Progenitor cell of endocrine pancreas (in vitro differentiated cells): ENCODE data around the gene LRMDA. TPM values are rescaled to one million over a fixed set of nuclear protein-coding genes. Genes with fewer than 3 reads are reported as not detected.

Source experiments
- DNase-seq: peaks from one replicate; pipeline ENCODE4 v3.0.0; 2021; ENCODE audit warnings: low spot score; ENCODE audit not compliant: unreplicated experiment
- H3K27ac Mint-ChIP-seq: 2 replicates; pipeline ENCODE4 v1.8.0; 2021; ENCODE audit warnings: mild to moderate bottlenecking, moderate library complexity, mixed read lengths
- H3K27me3 Mint-ChIP-seq: 2 replicates; pipeline ENCODE4 v1.8.0; 2021; ENCODE audit warnings: mixed read lengths
- H3K36me3 Mint-ChIP-seq: 2 replicates; pipeline ENCODE4 v1.8.0; 2022; ENCODE audit warnings: mixed read lengths; ENCODE audit not compliant: insufficient read depth
- H3K4me1 Mint-ChIP-seq: 2 replicates; pipeline ENCODE4 v1.8.0; 2021; ENCODE audit warnings: low read depth, mixed read lengths
- H3K4me3 Mint-ChIP-seq: 2 replicates; pipeline ENCODE4 v1.8.0; 2021; ENCODE audit warnings: low read depth, mild to moderate bottlenecking, moderate library complexity, mixed read lengths
- H3K9me3 Mint-ChIP-seq: 2 replicates; pipeline ENCODE4 v1.8.0; 2021; ENCODE audit warnings: low read depth, mixed read lengths
- total RNA-seq: library from RNA; stranded (reverse); gene quantifications from 2 replicates; pipeline ENCODE4 v1.2.1, GENCODE V29; 2021
- TF ChIP-seq, protein P1 (sequence below): fragments of 200-600 bp; sonication (generic); IDR thresholded peaks from one replicate; pipeline ENCODE4 v1.5.0; 2021; ENCODE audit warnings: antibody characterized with exemption, mild to moderate bottlenecking; ENCODE audit not compliant: unreplicated experiment

Gene LRMDA
- total RNA-seq, 1 donor from 2014 or later = 6.5 TPM

DNA sequence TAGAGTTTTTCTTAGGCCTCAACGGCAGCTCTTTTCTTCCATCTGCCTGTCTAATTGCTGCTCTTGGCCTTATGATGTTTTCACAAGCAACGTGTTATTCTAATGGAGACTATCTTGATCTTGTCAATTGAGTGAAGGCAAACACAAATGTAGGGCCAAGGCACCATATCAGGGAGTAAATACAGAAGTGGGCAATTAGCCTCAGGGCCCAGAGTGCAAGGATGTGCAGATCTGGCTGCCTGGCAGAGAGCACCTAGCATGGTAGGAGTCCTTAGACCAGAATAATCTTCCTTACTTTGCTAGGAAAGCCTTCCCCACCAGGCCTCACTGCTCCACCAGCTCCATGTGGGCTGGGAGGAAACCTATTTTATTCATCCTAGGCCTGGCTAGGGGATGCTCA, 590.9 kb downstream of the LRMDA start:
- Mint-ChIP-seq H3K4me1 (peaks cover 6% of the 10 kb centered on the region), H3K36me3 (no peaks in the 10 kb centered on the region), H3K27me3 (peaks cover 14% of the 10 kb centered on the region), H3K4me3 (no peak overlapping the region), H3K27ac (no peak overlapping the region), H3K9me3 (no peaks in the 10 kb centered on the region)
- TF ChIP-seq, protein P1, sequence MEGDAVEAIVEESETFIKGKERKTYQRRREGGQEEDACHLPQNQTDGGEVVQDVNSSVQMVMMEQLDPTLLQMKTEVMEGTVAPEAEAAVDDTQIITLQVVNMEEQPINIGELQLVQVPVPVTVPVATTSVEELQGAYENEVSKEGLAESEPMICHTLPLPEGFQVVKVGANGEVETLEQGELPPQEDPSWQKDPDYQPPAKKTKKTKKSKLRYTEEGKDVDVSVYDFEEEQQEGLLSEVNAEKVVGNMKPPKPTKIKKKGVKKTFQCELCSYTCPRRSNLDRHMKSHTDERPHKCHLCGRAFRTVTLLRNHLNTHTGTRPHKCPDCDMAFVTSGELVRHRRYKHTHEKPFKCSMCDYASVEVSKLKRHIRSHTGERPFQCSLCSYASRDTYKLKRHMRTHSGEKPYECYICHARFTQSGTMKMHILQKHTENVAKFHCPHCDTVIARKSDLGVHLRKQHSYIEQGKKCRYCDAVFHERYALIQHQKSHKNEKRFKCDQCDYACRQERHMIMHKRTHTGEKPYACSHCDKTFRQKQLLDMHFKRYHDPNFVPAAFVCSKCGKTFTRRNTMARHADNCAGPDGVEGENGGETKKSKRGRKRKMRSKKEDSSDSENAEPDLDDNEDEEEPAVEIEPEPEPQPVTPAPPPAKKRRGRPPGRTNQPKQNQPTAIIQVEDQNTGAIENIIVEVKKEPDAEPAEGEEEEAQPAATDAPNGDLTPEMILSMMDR = no peak
- DNase-seq = no peak

DNA sequence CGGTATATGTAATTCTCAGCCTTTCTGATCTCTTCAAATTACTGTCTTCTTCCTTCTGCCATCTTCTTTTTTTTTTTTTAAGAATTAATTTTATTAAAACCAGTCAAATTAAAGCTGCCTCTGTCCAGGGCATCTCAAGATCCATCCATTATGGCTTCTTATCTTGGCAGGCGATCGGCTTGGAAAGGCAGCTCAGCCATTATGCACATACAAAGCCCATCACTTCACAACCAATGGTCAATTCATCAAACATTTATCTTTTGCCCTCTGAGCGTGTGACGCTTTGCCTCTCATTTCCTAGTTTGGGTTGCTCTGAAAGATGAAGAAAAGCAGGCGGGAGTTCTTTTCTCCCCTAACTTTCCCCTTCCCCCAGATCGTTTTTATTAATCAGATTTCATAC, 591.6 kb downstream of the LRMDA start:
- H3K9me3 Mint-ChIP-seq = no peaks in the 10 kb centered on the region
- DNase-seq = no peak
- H3K27ac Mint-ChIP-seq = no peak overlapping the region
- TF ChIP-seq, protein P1 = no peak
- peaks cover 6% of the 10 kb centered on the region for H3K4me1 Mint-ChIP-seq
- H3K4me3 Mint-ChIP-seq = no peak overlapping the region
- peaks cover 14% of the 10 kb centered on the region for H3K27me3 Mint-ChIP-seq
- H3K36me3 Mint-ChIP-seq = no peaks in the 10 kb centered on the region

DNA sequence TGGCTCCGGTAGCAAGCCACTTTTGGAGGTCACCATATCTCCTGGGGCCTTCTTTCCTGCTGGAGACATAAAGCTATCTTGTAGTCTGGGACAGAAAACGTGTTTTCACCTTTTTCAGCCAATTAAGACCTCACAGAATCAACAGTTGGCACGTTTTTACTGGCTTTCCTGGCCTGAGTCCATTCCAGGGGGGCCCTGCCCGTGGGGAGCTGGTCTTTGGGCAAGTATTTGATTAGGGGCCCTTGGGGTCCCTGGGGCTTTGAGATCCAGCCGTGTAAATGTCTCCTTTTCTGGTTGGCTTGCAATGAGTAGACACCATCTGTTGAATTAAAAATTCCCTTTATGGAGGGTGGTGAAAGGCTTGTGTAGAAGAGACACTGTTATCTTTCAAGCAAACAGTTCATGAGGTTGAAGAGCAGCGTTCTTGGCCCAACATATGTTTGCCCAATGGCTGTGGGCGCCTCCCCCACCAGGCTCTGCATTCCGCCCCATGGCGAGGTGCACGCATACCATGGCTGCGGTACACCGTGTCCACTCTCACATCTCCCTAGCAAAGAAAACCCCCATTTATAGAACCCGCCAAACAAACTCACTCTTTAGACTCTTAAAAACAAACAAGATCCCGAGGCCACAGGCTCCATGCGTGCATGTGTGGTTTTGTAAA, 593.2 kb downstream of the LRMDA start:
- no peak overlapping the region for H3K27ac Mint-ChIP-seq
- TF ChIP-seq, protein P1 = no peak

DNA sequence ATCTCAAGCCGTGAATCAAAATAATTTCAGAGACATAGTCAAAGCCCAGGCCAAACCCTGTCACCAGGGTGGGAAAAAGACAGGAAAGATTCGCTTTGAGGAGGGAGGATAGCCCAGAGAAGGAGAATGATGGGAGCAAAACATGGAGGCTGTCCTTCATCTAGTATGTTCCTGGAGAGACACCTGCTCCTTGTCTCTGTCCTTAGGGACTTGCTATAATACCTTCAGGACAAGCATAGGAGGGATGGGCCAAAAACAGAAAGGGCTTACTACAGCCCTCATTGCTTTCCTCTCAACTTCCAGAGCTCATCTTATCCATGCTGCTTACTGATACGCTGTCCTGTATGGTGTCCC, 593.7 kb downstream of the LRMDA start:
- DNase-seq = no peak

More for the DNA sequence above, 593.2 kb downstream of the LRMDA start:
- Mint-ChIP-seq H3K4me1 (peaks cover 6% of the 10 kb centered on the region), H3K9me3 (no peaks in the 10 kb centered on the region), H3K36me3 (no peaks in the 10 kb centered on the region), H3K27me3 (peaks cover 12% of the 10 kb centered on the region), H3K4me3 (no peak overlapping the region)
- DNase-seq = no peak

DNA sequence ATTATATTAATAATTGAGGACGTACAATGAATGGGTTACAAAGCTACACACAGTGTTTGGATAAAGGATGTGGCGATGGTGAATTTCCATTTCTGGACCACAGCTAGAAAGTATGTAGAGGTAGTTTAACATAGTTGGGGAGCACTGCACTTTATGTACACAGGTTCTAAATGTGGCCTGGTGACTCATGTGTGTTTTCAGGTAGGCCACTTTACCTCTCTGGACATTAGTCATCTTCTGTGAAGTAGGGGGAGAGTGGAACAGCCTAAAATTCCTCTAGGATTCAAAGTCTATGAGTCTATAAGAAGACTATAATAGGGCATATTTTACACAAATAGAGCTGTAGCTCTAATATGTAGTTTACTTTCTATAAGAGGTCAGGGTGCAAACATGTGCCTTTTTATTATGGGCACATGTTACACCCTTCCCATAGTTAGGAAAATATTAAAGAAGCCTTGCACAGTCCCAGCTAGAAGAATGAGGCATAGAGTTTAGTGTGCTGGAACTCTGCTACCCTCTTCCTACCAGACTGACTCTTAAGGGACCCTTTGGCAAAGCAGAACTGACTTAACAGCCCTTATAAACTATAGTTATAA, 594.9 kb downstream of the LRMDA start:
- H3K27ac Mint-ChIP-seq = no peak overlapping the region
- H3K36me3 Mint-ChIP-seq = no peaks in the 10 kb centered on the region
- no peak for DNase-seq
- peaks cover 6% of the 10 kb centered on the region for H3K27me3 Mint-ChIP-seq
- peaks cover 6% of the 10 kb centered on the region for H3K4me1 Mint-ChIP-seq
- no peaks in the 10 kb centered on the region for H3K9me3 Mint-ChIP-seq
- no peak overlapping the region for H3K4me3 Mint-ChIP-seq
- TF ChIP-seq, protein P1 = no peak

More for the DNA sequence above, 593.7 kb downstream of the LRMDA start:
- TF ChIP-seq, protein P1 = no peak
- Mint-ChIP-seq H3K4me3 (no peak overlapping the region), H3K27me3 (peaks cover 9% of the 10 kb centered on the region), H3K36me3 (no peaks in the 10 kb centered on the region), H3K9me3 (no peaks in the 10 kb centered on the region), H3K4me1 (peaks cover 6% of the 10 kb centered on the region), H3K27ac (no peak overlapping the region)
